GM19468 (cell line): ENCODE results near the gene ARHGAP15.

Experiments
- ATAC-seq: cut with Tn5 transposase; IDR thresholded peaks from one replicate; pipeline ENCODE4 v1.9.1; 2021; ENCODE audit warnings: mild to moderate bottlenecking, moderate library complexity, moderate number of reproducible peaks; ENCODE audit not compliant: unreplicated experiment; ENCODE audit errors: extremely low read depth

ARHGAP15 gene

GRCh38 chr2:143217512-143218115, 88.4 kb downstream of the ARHGAP15 start:
- ATAC-seq = no peak

- no peak for ATAC-seq
These were observed 89.4 kb downstream of the ARHGAP15 start for GRCh38 chr2:143218621-143219020.

- ATAC-seq = no peak
These were observed 90.0 kb downstream of the ARHGAP15 start for GRCh38 chr2:143219266-143219665.

- ATAC-seq = no peak
These were observed 94.3 kb downstream of the ARHGAP15 start for GRCh38 chr2:143223556-143223955.

- ATAC-seq = no peak
These were observed 96.7 kb downstream of the ARHGAP15 start for GRCh38 chr2:143225931-143226330.

GRCh38 chr2:143226714-143227541, 97.7 kb downstream of the ARHGAP15 start:
- no peak for ATAC-seq

- ATAC-seq = no peak
These were observed 100.2 kb downstream of the ARHGAP15 start for GRCh38 chr2:143229411-143229810.

- no peak for ATAC-seq
These were observed 100.7 kb downstream of the ARHGAP15 start for GRCh38 chr2:143229952-143230351.

GRCh38 chr2:143230506-143231253, 101.5 kb downstream of the ARHGAP15 start:
- ATAC-seq = no peak

GRCh38 chr2:143231254-143231645, 102.0 kb downstream of the ARHGAP15 start:
- ATAC-seq = no peak

GRCh38 chr2:143237146-143237777, 108.0 kb downstream of the ARHGAP15 start:
- ATAC-seq = no peak

GRCh38 chr2:143241403-143242088, 112.3 kb downstream of the ARHGAP15 start:
- no peak for ATAC-seq

GRCh38 chr2:143246246-143246645, 117.0 kb downstream of the ARHGAP15 start:
- no peak for ATAC-seq

GRCh38 chr2:143246815-143247744, 117.9 kb downstream of the ARHGAP15 start:
- ATAC-seq = no peak

GRCh38 chr2:143248631-143249030, 119.4 kb downstream of the ARHGAP15 start:
- no peak for ATAC-seq

GRCh38 chr2:143251681-143252080, 122.5 kb downstream of the ARHGAP15 start:
- no peak for ATAC-seq

GRCh38 chr2:143252138-143252907, 123.1 kb downstream of the ARHGAP15 start:
- no peak for ATAC-seq

- ATAC-seq = no peak
These were observed 124.9 kb downstream of the ARHGAP15 start for GRCh38 chr2:143254110-143254509.
